GM12891 (cell line): Measurements from ENCODE around the gene CLDN12.
"Not testable (repeated sequence)": the region's sequence is repeated elsewhere in the genome, so short reads cannot be mapped to it uniquely, and the experiment has no call there.

Experiments used
- DNase-seq: peaks from one replicate; pipeline ENCODE4 v3.0.0; 2011; ENCODE audit warnings: low spot score; ENCODE audit not compliant: insufficient read length
- FAIRE-seq: peaks from 2 replicates; lab custom pipeline; 2011; peaks lifted over from hg19 to GRCh38; lab: Jason Lieb, UNC
- PAX5 ChIP-seq: IDR thresholded peaks from 2 replicates; pipeline ENCODE4 v1.6.1; 2011; ENCODE audit warnings: low read length, moderate library complexity, mild to moderate bottlenecking; ENCODE audit not compliant: insufficient read depth, severe bottlenecking
- POLR2A ChIP-seq: IDR thresholded peaks from 2 replicates; pipeline ENCODE4 v1.6.1; 2011; ENCODE audit warnings: low read depth, low read length, control low read depth
- POLR2AphosphoS5 ChIP-seq: IDR thresholded peaks from 2 replicates; pipeline ENCODE4 v1.6.1; 2011; ENCODE audit warnings: low read depth, low read length, control low read depth
- POU2F2 ChIP-seq: IDR thresholded peaks from 2 replicates; pipeline ENCODE4 v1.6.1; 2011; ENCODE audit warnings: low read depth, mild to moderate bottlenecking, control low read depth, low read length, moderate library complexity
- SPI1 ChIP-seq: IDR thresholded peaks from 2 replicates; pipeline ENCODE4 v1.6.1; 2011; ENCODE audit warnings: low read depth, low read length, control low read depth
- TAF1 ChIP-seq: IDR thresholded peaks from 2 replicates; pipeline ENCODE4 v1.6.1; 2011; ENCODE audit warnings: low read depth, low read length, control low read depth

Gene CLDN12

DNA sequence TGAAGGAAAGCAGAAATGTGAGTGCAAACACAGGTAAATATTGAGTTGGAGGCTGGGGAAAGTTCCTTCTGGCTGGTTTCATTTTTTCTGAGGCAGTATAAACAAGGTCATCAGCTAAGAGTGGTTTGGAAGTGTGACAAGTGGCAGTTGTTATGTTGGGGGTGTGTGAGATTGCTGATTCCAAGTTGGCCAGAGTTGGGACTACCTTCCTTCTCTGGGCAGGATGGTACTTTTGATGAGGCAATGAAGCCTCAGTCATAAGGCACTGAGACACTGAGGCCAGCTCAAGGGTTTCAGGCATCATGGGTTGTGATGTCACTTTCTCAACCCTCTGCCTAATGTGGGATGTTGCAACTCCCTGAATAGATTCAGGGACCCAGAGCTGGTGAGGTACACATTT lies 58.0 kb downstream of the CLDN12 start:
- FAIRE-seq (no peak), DNase-seq (no peak)
- no peak for TF ChIP-seq POLR2AphosphoS5
- no peak for TF ChIP-seq POU2F2
- TF ChIP-seq POLR2A: no peak
- no peak for TF ChIP-seq TAF1
- no peak for TF ChIP-seq SPI1
- TF ChIP-seq PAX5: no peak

DNA sequence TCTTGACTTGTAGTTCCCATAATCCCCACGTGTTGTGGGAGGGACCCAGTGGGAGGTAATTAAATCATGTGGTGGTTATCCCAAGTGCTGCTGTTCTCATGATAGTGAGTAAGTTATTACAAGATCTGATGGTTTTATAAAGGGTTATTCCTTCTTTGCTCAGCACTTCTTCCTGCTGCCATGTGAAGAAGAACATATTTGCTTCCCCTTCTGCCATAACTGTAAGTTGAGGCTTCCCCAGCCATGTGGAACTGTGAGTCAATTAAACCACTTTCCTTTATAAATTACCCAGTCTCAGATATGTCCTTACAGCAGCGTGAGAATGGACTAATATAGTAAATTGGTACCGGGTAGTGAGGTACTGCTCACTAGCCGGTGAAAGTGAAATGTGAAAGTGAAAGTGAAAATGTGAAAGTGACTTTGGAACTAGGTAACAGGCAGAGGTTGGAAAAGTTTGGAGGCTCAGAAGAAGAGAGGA lies 59.9 kb downstream of the CLDN12 start:
- DNase-seq, FAIRE-seq: not testable (repeated sequence)
